Articular chondrocyte of knee joint (primary cell): ENCODE results near the gene HCST. TPM values are rescaled to one million over a fixed set of nuclear protein-coding genes. Genes with fewer than 3 reads are reported as not detected.

Source experiments
- small RNA-seq: library from RNA; depleted of rRNA; stranded (forward); fragments of <200 nt; gene quantifications from one replicate; pipeline ENCODE3, GENCODE V24; 2012
- total RNA-seq: library from RNA; depleted of rRNA; stranded (reverse); fragments of >200 nt; gene quantifications from 2 replicates; pipeline ENCODE4 v1.2.3, GENCODE V29; 2012

Gene HCST, protein sequence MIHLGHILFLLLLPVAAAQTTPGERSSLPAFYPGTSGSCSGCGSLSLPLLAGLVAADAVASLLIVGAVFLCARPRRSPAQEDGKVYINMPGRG
- 0.91 and 1.4 TPM in 2 replicates for total RNA-seq

DNA sequence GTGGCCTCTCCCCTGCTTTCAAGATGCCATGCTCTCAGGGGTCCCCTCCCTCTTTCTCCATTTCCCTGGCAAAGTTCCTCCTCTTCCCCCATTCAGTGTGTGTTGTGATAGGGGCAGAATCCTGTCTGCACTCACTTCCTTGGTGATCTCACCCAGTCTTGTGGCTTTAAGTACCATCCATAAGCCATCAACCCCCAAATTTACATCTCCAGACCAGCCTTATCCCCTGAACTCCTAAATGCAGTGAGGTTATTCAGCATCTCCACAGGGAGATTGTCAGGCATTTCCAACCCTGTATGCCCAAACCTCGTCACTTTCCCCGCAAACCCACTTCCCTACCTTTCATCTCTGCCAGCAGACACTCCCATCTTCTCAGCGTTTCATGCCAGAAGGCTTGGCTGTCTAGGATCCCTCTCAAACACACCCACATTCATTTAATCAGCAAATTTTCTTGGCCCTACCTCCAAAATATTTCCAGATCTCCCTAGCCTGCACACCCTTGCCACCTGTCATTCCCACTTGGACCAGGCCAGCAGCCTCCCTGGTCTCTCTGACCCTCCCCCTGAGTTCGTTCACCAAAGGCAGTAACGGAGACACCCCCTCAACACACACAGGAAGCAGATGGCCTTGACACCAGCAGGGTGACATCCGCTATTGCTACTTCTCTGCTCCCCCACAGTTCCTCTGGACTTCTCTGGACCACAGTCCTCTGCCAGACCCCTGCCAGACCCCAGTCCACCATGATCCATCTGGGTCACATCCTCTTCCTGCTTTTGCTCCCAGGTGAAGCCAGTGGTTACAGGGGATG, at the start of gene HCST:
Gene HCST, plus strand, starts transcription at position 676 of the 808 bp plus-strand sequence. Its CDS starts 65 bp downstream, at position 741.

DNA sequence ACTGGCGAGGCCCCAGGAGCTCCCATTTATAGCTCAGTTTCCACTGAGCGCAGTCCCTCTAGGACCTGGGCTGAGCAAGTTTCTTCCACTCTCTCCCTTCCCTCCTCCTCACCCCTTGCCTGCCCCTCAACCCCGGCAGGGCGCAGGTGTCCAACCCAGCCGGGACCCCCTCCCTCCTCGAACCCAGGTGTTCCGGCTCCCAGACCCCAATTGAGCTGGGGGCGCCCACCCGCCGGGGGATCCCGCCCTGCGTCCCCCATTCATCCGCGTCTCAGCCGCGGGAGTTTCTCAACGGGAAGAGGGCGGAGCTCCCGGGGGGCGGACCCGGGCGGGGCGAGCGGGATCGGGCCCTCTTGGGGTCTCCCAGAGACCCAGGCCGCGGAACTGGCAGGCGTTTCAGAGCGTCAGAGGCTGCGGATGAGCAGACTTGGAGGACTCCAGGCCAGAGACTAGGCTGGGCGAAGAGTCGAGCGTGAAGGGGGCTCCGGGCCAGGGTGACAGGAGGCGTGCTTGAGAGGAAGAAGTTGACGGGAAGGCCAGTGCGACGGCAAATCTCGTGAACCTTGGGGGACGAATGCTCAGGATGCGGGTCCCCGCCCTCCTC, 45.7 kb upstream of the HCST start, which contains the start of gene KIRREL2:
Gene KIRREL2, plus strand, starts transcription at position 366 of the 604 bp plus-strand sequence. Its CDS starts 209 bp downstream, at position 575.

GRCh38 chr19:35868172-35868822, 34.0 kb upstream of the HCST start, which contains the start of gene APLP1:
Gene APLP1 (plus strand): TSS chr19:35868574. CDS start chr19:35868637, 63 bp downstream.

GRCh38 chr19:35908010-35908441, 5.7 kb downstream of the HCST start, which contains the start of gene TYROBP:
Gene TYROBP (minus strand): TSS chr19:35908295. CDS start chr19:35908228, 67 bp downstream.

DNA sequence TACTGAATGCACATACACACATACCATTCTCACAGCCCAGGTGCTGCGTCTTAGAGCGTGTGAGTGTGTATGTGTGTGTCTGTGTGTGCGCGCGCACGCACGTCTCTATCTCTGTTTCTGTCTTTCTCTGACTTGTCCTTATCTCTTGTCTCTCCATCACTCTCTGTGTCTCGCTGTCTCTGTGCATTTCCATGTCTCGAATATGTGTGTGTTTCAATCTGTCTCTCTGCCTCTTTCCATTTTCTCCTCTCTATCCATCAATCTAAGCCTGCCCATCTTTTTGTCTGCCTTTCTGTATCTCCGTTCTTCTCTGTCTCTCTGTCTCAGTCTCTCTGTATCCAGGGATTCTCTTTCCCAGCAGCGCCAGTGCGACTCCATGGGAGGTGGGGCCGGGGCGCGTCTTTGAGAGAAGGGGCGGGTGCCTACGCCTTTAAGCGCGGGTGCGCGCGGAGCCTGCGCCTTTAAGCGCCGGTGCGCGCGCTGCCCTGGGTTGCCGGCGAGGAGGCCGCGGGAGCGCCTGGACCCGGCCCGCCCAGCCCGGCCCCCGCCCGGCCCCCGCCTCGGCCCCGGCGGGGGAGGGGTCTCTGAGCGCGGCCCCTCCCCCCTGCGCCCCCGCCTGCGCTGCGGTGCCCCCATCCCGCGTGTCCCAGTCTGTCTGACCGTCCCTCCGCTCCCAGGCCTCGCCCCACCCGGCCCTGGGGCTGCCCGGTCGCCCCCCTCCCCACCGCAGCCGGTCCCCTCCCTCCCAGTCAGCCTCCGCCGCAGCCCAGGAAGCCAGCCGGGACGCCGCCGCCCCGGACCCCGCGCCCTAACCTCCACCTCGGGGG, 33.8 kb downstream of the HCST start, which contains the start of gene LRFN3:
Gene LRFN3, plus strand, starts transcription at position 464 of the 827 bp plus-strand sequence. CDS start 3,052 bp downstream, outside the sequence.

Small RNAs within 50 kb of the gene (small RNA-seq; reads per million reads assigned to genes)
- not detected for gene RN7SL402P

Other genes starting within 250 kb of the HCST start
- gene UPK1A, start 236.0 kb upstream of the HCST start, total RNA-seq: not detected in 2 replicates
- gene ZBTB32, start 198.0 kb upstream of the HCST start, total RNA-seq: not detected in 2 replicates
- gene KMT2B, start 184.5 kb upstream of the HCST start, total RNA-seq: 5.7 and 6.0 TPM in 2 replicates
- 1.2 TPM in 2 replicates for gene IGFLR1, start 160.1 kb upstream of the HCST start, total RNA-seq
- gene U2AF1L4, start 157.1 kb upstream of the HCST start, total RNA-seq: 4.8 and 9.5 TPM in 2 replicates
- gene PSENEN, start 156.9 kb upstream of the HCST start, total RNA-seq: 12.5 and 13.3 TPM in 2 replicates
- 10.1 and 12.2 TPM in 2 replicates for gene LIN37, start 154.0 kb upstream of the HCST start, total RNA-seq
- gene HSPB6, start 145.5 kb upstream of the HCST start, total RNA-seq: 34.6 and 52.4 TPM in 2 replicates
- 7.6 and 9.3 TPM in 2 replicates for gene PROSER3, start 144.4 kb upstream of the HCST start, total RNA-seq
- 1.3 and 2.4 TPM in 2 replicates for gene ARHGAP33, start 127.0 kb upstream of the HCST start, total RNA-seq
- gene PRODH2, start 89.7 kb upstream of the HCST start, total RNA-seq: not detected in 2 replicates
- gene NPHS1, start 50.0 kb upstream of the HCST start, total RNA-seq: not detected in 2 replicates
- gene KIRREL2, start 45.6 kb upstream of the HCST start, total RNA-seq: under 0.01 TPM in 2 replicates
- 4.1 and 6.5 TPM in 2 replicates for gene APLP1, start 34.0 kb upstream of the HCST start, total RNA-seq
- gene NFKBID, start 2.0 kb upstream of the HCST start, total RNA-seq: 6.3 TPM in 2 replicates
- gene TYROBP, start 5.8 kb downstream of the HCST start, total RNA-seq: not detected in 2 replicates
- 3.2 and 5.9 TPM in 2 replicates for gene LRFN3, start 33.8 kb downstream of the HCST start, total RNA-seq
- 16.9 and 17.0 TPM in 2 replicates for gene SDHAF1, start 92.7 kb downstream of the HCST start, total RNA-seq
- gene SYNE4, start 106.3 kb downstream of the HCST start, total RNA-seq: 0.13 TPM in 1 of 2 replicates, not detected in the other
- gene ALKBH6, start 111.7 kb downstream of the HCST start, total RNA-seq: 10.8 and 11.4 TPM in 2 replicates
- 8.2 and 11.5 TPM in 2 replicates for gene CLIP3, start 130.3 kb downstream of the HCST start, total RNA-seq
- gene THAP8, start 151.8 kb downstream of the HCST start, total RNA-seq: 4.0 and 4.6 TPM in 2 replicates
- gene WDR62, start 152.4 kb downstream of the HCST start, total RNA-seq: 3.5 and 5.0 TPM in 2 replicates
- not detected in 2 replicates for gene OVOL3, start 208.6 kb downstream of the HCST start, total RNA-seq
- gene POLR2I, start 212.3 kb downstream of the HCST start, total RNA-seq: 14.8 and 24.6 TPM in 2 replicates
- 95.0 and 105 TPM in 2 replicates for gene TBCB, start 212.9 kb downstream of the HCST start, total RNA-seq
- gene CAPNS1, start 237.5 kb downstream of the HCST start, total RNA-seq: 293 and 453 TPM in 2 replicates
- 13.7 and 21.0 TPM in 2 replicates for gene COX7A1, start 249.9 kb downstream of the HCST start, total RNA-seq